Measurements from ENCODE around the gene AP3S2.

- TF ChIP-seq CTCF (IDR thresholded peaks at IDR 0.05; ENCODE audit: insufficient read depth, low read length, poor library complexity, severe bottlenecking) (no peak), EZH2phosphoT487 (conservative IDR thresholded peaks at IDR 0.05; ENCODE audit: low read length) (no peak)
Measured at GRCh38 chr15:89926158-89926557, 32.4 kb upstream of the AP3S2 start.
